Inflammatory macrophage treated with lipopolysaccharide for 1 hour (primary cell): ENCODE data around the gene ASGR1.

Experiments
- DNase-seq, 2 donors: peaks; one replicate each; pipeline ENCODE4 v3.0.0-alpha.2; 2020 to 2022

ASGR1 gene

DNA sequence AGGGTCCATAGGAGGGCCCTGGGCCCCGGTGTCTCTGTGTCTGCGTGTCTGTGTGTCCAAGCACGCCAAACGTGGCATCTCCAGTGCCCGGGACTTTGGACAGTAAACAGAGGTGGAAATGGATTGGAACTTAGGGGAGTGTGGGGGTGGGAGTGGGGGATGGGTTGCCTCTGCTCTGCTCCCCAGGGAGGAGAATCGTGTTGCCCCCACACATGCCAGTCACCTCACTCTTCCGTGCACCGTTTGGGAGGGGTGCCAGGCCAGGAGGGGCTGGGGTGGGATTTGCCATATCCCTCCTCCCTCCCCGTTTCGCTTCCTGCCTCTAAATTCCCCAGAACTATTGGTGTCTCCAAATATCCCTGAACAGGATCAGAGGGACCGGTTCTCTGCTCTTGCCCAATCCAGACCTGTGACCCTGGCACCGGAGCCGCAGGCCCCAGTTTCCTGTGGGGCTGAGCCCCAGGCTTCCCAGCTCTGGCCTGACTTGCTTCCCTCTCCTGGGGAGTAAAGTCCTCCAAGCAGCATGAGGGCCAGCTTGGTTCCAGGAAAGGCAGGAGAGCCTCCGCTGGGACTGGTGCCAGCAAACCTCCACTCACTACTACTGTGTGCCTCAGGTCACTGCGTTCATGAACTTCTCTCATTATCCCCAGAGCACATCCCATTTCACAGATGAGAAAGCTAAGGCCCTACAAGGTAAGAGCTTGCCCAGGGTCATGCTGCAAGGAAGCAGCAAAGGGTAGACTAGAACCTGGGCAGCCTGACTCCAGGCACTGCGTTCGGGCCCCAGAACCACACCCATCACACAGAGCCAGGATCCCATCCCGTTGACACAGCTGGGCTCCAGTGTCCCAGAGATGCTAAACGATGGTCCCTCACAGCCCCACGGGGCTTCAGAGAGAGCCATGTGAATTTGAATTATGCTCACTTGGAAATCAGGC is at the start of gene ASGR1:
ASGR1 (minus strand) TSS at position 54 of the 938 bp plus-strand sequence. CDS start 807 bp downstream, outside the sequence.
- no peak for DNase-seq

DNA sequence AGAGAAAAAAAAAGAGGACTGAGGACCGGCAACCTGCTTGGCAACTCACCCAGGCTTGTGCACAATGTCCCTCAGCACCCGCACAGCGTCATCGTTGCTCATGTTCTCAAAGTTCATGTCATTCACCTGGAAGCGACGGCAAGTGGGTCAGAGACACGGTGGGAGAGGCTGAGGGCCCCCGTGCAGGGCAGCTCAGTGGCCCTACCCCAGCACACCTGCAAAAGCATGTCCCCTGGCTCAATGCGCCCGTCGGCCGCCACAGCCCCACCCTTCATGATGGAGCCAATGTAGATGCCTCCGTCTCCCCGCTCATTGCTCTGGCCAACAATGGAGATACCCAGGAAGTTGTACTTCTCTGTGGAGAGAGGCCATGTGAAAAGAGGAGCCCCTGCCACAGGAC is 49.8 kb upstream of the ASGR1 start:
- DNase-seq: no peak

- no peak for DNase-seq
These were observed 47.8 kb upstream of the ASGR1 start for GRCh38 chr17:7226721-7227710.

GRCh38 chr17:7225711-7226331 is 46.7 kb upstream of the ASGR1 start:
- no peak for DNase-seq

GRCh38 chr17:7224661-7225111 is 45.5 kb upstream of the ASGR1 start:
- no peak for DNase-seq

GRCh38 chr17:7224110-7224509 is 44.9 kb upstream of the ASGR1 start:
- no peak for DNase-seq

- DNase-seq: no peak
These were observed 44.2 kb upstream of the ASGR1 start for GRCh38 chr17:7223375-7223774.

- DNase-seq: no peak
These were observed 43.8 kb upstream of the ASGR1 start for GRCh38 chr17:7222972-7223292.

DNA sequence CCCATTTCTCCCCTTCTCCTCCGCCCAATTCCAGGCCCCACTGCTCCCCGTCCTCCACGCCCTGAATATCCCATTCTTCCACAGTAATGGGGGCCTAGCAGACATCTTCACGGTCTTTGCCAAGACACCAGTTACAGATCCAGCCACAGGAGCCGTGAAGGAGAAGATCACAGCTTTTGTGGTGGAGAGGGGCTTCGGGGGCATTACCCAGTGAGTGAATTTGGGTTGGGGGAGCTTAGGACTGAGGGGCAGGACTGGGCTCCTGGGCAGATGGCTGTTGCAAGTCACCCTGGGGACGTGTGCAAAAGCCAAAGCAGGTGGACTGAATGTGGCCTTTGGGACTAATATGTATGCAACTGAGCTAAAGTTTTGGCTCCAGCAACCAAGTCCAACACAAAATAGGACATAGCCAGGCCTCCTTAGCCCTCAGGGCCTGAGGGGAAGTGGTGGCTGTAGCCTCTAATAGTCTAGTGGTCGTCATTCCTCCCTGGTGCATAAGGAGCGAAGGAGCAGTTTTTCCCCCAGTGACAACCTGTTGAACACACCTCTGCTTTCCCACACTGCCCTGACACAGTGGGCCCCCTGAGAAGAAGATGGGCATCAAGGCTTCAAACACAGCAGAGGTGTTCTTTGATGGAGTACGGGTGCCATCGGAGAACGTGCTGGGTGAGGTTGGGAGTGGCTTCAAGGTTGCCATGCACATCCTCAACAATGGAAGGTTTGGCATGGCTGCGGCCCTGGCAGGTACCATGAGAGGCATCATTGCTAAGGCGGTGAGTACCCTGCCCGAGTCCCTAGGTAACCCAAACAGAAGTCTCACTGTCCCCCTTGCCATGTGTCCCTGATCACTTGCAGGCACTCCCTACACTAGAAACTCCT is 43.2 kb upstream of the ASGR1 start:
- no peak for DNase-seq

GRCh38 chr17:7221278-7222092 is 42.3 kb upstream of the ASGR1 start:
- no peak for DNase-seq

GRCh38 chr17:7220593-7221277 is 41.6 kb upstream of the ASGR1 start:
- DNase-seq: peak in 1 of 2 donors; percentile 49

GRCh38 chr17:7219812-7220592 is 40.8 kb upstream of the ASGR1 start, which contains the start of the genes ACADVL and DLG4:
Gene ACADVL (plus strand): TSS chr17:7219938. CDS start chr17:7219985, 47 bp downstream.
Gene DLG4 (minus strand): TSS chr17:7219836.
- peak; percentile 79 to 83 for DNase-seq

DNA sequence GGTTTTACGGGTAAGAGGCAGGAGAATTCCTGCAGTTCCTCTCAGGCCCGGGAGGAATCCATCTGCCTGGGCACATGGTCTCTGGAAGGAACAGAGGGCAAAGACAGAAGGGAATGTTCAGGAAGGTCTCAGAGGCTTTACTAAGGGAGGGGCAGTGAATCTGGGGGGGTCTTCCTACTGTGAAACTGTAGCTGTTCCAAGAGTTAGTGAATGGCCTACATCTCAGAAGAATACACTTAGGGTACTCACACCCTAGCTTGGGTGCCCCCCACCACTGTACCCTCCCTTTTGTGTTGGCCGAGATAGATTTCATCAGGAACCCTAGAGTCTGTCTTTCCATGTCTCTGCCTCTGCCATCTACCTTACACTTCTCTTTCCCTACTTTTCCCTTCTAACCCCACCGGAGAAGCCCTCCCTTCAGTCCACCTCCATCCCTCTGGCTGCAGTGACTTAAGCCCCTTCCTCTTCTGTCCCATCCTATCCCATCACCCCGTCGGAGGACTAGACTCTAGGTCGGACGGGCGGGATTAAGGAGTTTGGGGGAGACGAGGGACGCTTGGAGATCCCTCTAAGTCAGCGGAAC is 40.1 kb upstream of the ASGR1 start:
- DNase-seq: no peak

GRCh38 chr17:7218758-7219157 is 39.6 kb upstream of the ASGR1 start:
- no peak for DNase-seq

DNA sequence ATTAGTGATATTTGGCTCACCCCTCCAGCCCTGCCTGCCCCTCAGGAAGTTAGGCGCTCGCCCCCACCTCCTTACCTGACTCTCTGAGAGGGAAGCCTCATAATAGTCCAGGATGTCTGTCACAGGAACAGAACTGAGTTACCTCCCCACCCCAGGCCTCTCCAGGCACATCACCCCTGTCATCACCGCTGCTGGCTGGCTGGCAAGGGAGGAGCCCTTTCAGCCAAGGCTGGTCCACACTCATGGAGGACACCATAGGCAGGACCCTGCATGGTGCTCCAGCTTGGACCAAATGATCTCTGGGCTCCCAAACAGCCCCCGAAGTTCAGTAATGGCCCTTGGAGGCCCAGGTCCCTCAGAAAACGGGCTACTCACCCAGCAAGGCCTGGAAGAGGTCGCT is 39.0 kb upstream of the ASGR1 start:
- DNase-seq: no peak

GRCh38 chr17:7217113-7217987 is 38.2 kb upstream of the ASGR1 start:
- DNase-seq: peak in 1 of 2 donors; percentile 34

- DNase-seq: no peak
These were observed 37.3 kb upstream of the ASGR1 start for GRCh38 chr17:7216242-7217112.
